GM12878 (cell line): Measurements from ENCODE around the gene ARRDC4.

Experiments
- CTCF ChIP-seq, 3 experiments: IDR thresholded peaks in 2 of 3; conservative IDR thresholded peaks in 1 of 3; 2 replicates each; pipeline ENCODE4 v1.5.1; 2011; ENCODE audit warnings: low read depth in 3 of 3, low read length in 3 of 3, mild to moderate bottlenecking in 3 of 3, control low read depth in 2 of 3, moderate library complexity in 2 of 3, inconsistent platforms in 1 of 3, mixed read lengths in 1 of 3; ENCODE audit not compliant: control insufficient read depth in 2 of 3, insufficient read depth in 1 of 3; ENCODE audit errors: extremely low read depth in 1 of 3
- GATAD2B ChIP-seq: fragments of 450-650 bp; conservative IDR thresholded peaks from 2 replicates; pipeline ENCODE4 v1.6.1; 2017; ENCODE audit warnings: low read depth, mild to moderate bottlenecking, moderate library complexity
- POLR2AphosphoS2 ChIP-seq: IDR thresholded peaks from 2 replicates; pipeline ENCODE4 v1.6.1; 2011; ENCODE audit warnings: low read depth, mild to moderate bottlenecking, low read length, improper control_type of control experiment, moderate library complexity
- SRF ChIP-seq, 2 experiments: IDR thresholded peaks; 2 replicates each; pipeline ENCODE4 v1.6.1; 2011; ENCODE audit warnings: low read depth in 2 of 2, low read length in 2 of 2, mild to moderate bottlenecking in 1 of 2, moderate library complexity in 1 of 2
- USF1 ChIP-seq: IDR thresholded peaks from 2 replicates; pipeline ENCODE4 v1.6.1; 2011; ENCODE audit warnings: borderline replicate concordance, low read depth, mild to moderate bottlenecking, moderate library complexity, mixed read lengths, low read length; ENCODE audit not compliant: insufficient read depth; ENCODE audit errors: extremely low read length

GRCh38 chr15:97976129-97976528 is 15.6 kb downstream of the ARRDC4 start:
- TF ChIP-seq CTCF (IDR thresholded peaks at IDR 0.05 in 2 of 3, conservative IDR thresholded peaks at IDR 0.05 in 1 of 3; ENCODE audit: control insufficient read depth in 2 of 3, extremely low read depth in 1 of 3, insufficient read depth in 1 of 3, low read depth in 3 of 3, low read length in 3 of 3) (no peak), GATAD2B (no peak), SRF (IDR thresholded peaks at IDR 0.05; ENCODE audit: low read depth in 2 of 2, low read length in 2 of 2) (no peak), POLR2AphosphoS2 (no peak), USF1 (no peak)
